ENCODE data around the gene TFR2.

TFR2 gene

DNA sequence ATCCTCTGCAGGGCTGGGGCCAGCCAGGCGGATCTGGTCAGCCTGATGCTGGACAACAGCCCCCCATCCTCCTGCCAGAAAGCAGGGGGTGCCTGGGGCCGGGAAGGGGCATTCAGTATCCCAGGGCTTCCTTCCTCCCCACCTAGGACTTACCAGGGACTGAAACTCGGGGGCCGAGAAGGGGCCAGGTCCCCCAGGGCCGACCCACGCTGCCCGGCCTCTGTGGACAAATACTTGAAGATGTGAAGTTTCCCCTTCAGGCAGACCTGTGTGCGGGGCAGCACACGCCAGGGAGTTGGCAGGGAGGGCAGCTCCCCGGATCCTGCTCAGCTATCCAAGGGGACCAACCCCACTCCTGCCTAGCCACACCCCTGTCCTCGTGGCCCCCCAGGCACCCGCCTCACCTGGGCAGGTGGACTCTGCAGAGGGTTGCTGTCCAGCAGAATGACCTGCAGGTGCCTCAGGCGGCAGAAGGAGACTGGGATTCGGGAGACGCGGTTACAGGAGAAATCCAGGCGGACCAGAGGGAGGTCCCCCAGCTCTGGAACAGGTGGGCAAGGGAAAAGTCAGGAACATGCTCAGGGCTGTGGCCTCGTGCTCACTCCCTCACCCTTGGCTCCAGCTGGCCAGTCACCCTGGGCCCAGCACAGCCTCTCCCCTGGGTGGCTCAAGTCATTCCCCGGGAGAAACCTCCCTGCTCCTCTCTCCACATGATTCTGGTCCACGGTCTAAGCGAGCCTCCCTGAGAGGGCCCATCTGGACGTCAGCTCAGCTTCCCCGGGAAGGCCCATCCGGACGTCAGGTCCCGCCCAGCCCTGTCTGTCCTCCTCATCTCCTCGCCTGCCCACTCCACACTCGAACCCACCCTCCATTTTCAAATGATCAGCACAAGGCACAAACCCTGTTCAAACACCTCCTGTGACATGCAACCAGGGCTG is 62.8 kb downstream of the TFR2 start:
- FAIRE-seq (no peak), DNase-seq (ENCODE audit: insufficient read length) (no peak)
- TF ChIP-seq TAF1 (IDR thresholded peaks at IDR 0.05; ENCODE audit: borderline replicate concordance, low read depth, low read length) (no peak), POLR2A (IDR thresholded peaks at IDR 0.05; ENCODE audit: low read depth, low read length) (no peak), POLR2AphosphoS5 (IDR thresholded peaks at IDR 0.05; ENCODE audit: low read depth, low read length) (no peak; the same call in 1 of the 2 replicates)

DNA sequence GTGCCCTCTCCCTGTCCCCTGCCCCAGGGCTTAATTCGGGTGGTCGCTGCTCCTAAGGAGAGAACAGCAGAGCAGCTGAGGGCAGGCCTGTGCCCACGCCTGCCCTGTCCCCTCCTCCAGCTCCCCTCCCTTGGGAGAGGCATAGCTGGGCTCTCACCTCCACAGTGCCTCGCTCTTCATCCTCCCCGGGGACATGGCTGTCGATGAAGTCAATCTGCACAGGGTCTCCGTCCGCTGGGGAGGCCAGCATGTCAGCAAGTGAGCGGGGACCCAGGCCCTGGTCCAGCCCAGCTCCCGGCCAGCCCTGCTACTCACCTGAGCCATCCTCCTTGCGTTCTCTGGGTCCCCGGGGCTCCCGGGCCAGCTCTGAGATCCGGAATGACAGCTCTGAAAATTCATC is 63.8 kb downstream of the TFR2 start:
- DNase-seq (ENCODE audit: insufficient read length): no peak
- TF ChIP-seq TAF1 (IDR thresholded peaks at IDR 0.05; ENCODE audit: borderline replicate concordance, low read depth, low read length): no peak
- no peak for TF ChIP-seq POLR2AphosphoS5 (IDR thresholded peaks at IDR 0.05; ENCODE audit: low read depth, low read length)
- TF ChIP-seq POLR2A (IDR thresholded peaks at IDR 0.05; ENCODE audit: low read depth, low read length): no peak
- no peak for FAIRE-seq

GRCh38 chr7:100577103-100577502 is 64.2 kb downstream of the TFR2 start:
- no peak for FAIRE-seq
- TF ChIP-seq TAF1 (IDR thresholded peaks at IDR 0.05; ENCODE audit: borderline replicate concordance, low read depth, low read length) (no peak), POLR2AphosphoS5 (IDR thresholded peaks at IDR 0.05; ENCODE audit: low read depth, low read length) (no peak), POLR2A (IDR thresholded peaks at IDR 0.05; ENCODE audit: low read depth, low read length) (no peak)
- DNase-seq (ENCODE audit: insufficient read length): no peak

- DNase-seq (ENCODE audit: insufficient read length) (no peak), FAIRE-seq (no peak)
- no peak for TF ChIP-seq POLR2AphosphoS5 (IDR thresholded peaks at IDR 0.05; ENCODE audit: low read depth, low read length)
- no peak for TF ChIP-seq POLR2A (IDR thresholded peaks at IDR 0.05; ENCODE audit: low read depth, low read length)
- TF ChIP-seq TAF1 (IDR thresholded peaks at IDR 0.05; ENCODE audit: borderline replicate concordance, low read depth, low read length): no peak
Measured at GRCh38 chr7:100576384-100576993, 64.9 kb downstream of the TFR2 start.

DNA sequence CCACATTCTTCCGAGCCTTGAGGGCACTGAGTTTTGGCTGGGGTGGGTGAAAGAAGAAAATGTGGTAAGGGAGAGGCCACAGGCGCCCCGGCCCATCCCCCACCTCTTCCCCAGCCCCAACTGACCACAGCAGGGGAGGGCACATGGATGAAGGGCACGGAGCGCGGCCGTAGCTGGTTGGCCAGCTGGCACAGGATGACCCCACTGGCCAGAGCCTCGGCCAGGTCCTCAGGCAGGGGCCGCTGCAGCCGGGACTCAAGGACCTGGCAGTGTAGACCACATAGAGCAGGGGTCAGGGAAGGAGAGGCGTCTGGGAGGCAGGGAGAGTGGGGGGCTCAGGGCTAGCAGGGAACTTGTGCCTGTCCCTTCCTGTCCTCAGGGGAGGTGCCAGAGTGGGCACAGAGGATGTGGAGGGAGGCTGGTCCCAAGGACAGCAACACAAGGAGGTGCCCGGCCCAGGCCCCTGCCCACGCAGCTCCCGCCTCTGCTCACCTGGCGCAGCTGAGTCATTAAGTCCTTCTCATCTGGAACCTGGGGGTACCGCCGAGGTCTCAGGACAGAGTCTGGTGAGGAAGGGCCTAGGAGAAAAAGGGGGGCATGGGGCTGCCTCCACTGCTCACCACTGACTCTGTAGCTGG is 65.5 kb downstream of the TFR2 start:
- TF ChIP-seq TAF1 (IDR thresholded peaks at IDR 0.05; ENCODE audit: borderline replicate concordance, low read depth, low read length) (no peak), POLR2A (IDR thresholded peaks at IDR 0.05; ENCODE audit: low read depth, low read length) (no peak), POLR2AphosphoS5 (IDR thresholded peaks at IDR 0.05; ENCODE audit: low read depth, low read length) (no peak)
- no peak for FAIRE-seq
- DNase-seq (ENCODE audit: insufficient read length): no peak

GRCh38 chr7:100575206-100575631 is 66.1 kb downstream of the TFR2 start:
- TF ChIP-seq POLR2A (IDR thresholded peaks at IDR 0.05; ENCODE audit: low read depth, low read length): no peak
- TF ChIP-seq TAF1 (IDR thresholded peaks at IDR 0.05; ENCODE audit: borderline replicate concordance, low read depth, low read length): no peak
- TF ChIP-seq POLR2AphosphoS5 (IDR thresholded peaks at IDR 0.05; ENCODE audit: low read depth, low read length): no peak
- FAIRE-seq: no peak
- no peak for DNase-seq (ENCODE audit: insufficient read length)

DNA sequence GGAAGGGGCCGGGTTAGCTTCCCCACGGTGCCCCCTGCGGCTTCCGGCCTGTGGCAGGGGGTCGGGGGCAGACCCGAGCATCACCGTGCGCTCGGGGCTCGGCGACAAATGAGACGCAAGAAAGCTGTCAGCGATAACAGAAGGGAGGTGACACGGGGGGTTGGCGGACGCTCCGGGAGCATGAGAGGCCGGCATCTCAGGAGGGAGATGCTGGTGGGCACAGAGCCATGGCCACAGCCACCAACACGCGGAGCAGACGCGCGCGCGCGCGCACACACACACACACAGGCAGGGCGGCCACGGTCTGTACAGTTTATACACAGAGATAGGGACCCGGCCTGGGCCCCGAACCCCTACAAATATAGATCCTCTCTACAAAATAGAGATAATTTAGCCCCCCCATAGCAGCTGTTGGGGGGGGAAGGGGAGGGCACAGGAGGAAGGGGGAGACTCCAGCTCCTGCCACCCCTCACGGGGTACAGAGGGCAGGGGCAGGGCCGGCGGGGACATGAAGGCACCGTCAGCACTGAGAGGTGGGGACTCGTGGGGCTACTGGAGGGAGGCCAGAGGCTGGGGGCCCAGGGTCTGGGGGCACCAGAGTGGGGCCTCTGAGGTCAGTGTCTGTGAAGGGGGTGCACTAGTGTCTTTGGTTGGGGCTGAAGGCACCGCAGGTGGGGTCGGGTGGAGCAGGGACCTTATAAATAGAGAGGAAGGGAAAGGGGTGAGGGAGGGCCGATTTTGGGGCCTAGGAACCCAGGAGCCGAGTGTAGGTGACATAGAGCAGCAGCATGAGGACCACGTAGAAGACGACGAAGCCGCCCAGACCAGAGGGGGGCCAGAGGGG is 66.8 kb downstream of the TFR2 start:
- no peak for DNase-seq (ENCODE audit: insufficient read length)
- TF ChIP-seq POLR2AphosphoS5 (IDR thresholded peaks at IDR 0.05; ENCODE audit: low read depth, low read length) (no peak), POLR2A (IDR thresholded peaks at IDR 0.05; ENCODE audit: low read depth, low read length) (no peak), TAF1 (IDR thresholded peaks at IDR 0.05; ENCODE audit: borderline replicate concordance, low read depth, low read length) (no peak)
- no peak for FAIRE-seq

DNA sequence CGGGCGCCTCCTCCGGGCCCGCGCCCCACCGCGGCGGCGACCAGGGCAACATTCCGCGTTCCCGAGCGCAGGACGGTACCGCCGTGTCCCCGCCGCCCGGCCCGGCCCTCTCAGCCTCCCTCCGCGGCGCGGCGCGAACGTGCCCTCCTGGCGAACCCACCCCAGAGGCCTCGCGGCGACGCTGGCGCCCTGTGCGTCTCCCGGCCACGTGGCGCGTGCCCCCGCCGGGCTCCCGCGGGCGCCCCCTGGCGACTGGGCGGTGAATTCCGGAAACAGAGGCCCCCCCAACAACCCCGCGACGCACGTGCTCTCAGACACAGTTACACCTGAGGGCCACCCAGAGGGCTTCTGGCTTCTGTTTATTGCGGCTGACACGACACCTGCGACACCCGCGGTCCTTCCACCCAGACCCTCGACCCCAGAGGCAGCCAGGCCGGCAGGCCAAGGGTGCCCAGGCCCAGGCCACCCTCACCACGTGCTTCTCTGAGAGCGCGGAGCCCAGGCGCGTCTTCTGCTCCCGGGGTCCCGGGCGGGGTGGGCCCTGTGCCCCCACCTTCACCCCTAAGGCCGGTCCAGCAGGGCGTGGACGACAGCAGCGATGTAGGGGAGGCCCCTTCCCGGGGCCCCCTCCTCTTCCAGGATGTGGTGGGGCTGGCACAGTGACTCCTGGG is 67.5 kb downstream of the TFR2 start, which contains the start of gene SAP25:
Gene SAP25 (minus strand): TSS at position 210 of the 671 bp plus-strand sequence. CDS start 158 bp downstream, at position 52.
- no peak for TF ChIP-seq POLR2A (IDR thresholded peaks at IDR 0.05; ENCODE audit: low read depth, low read length)
- TF ChIP-seq POLR2AphosphoS5 (IDR thresholded peaks at IDR 0.05; ENCODE audit: low read depth, low read length): no peak
- no peak for TF ChIP-seq TAF1 (IDR thresholded peaks at IDR 0.05; ENCODE audit: borderline replicate concordance, low read depth, low read length)
- DNase-seq (ENCODE audit: insufficient read length) (no peak), FAIRE-seq (no peak)

DNA sequence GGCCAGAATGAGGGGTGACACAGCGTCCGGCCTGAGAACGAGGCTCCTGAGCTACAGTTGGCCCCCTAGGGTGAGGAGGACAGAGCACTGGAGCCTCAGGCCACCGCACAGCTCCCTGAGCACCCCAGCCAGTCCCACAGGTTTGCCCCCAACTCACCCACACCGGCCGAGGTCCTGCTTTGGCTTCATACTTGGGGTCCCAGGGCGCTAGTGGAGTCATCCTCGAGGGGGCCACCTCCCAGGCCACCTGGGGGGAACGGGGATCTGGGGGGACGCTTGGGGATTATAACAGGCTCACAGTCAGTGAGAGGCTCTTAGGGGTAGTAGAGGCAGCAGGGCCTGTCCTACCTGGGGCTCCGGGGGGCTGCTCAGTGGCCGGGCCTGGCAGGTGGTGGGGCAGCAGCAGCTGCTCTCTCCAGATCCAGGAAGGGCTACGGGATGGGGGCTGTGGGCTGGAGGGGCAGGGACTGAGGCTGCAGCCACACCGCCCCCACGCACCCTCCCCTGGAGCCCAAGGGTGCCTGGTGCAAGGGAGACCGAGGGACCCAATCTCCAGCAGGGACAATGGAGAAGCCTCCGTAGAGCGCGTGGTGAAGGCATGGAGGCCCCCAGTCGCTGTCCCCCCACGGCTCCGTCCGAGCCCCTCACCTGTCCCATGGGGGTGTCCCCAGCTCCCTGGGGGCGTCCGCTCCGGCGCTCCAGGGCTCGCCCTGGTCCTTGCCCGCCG is 68.2 kb downstream of the TFR2 start:
- TF ChIP-seq POLR2AphosphoS5 (IDR thresholded peaks at IDR 0.05; ENCODE audit: low read depth, low read length) (no peak; the same call in 1 of the 2 replicates), TAF1 (IDR thresholded peaks at IDR 0.05; ENCODE audit: borderline replicate concordance, low read depth, low read length) (no peak), POLR2A (IDR thresholded peaks at IDR 0.05; ENCODE audit: low read depth, low read length) (no peak)
- FAIRE-seq: no peak

More for the DNA sequence above, 68.2 kb downstream of the TFR2 start:
- DNase-seq (ENCODE audit: insufficient read length): no peak
